OCI-LY3 (cell line): Measurements from ENCODE around the gene ANAPC10.
"Not testable (repeated sequence)": the region's sequence is repeated elsewhere in the genome, so short reads cannot be mapped to it uniquely, and the experiment has no call there.

ENCODE experiments used
- H2AFZ ChIP-seq: fragments of 200-600, 300-600 bp; shearing (Covaris generic); 2 replicates; pipeline ENCODE4 v1.6.0; 2014; ENCODE audit warnings: antibody characterized with exemption, low read depth, low read length
- H3K27ac ChIP-seq: fragments of 200-600, 300-600 bp; sonication (generic); 2 replicates; pipeline ENCODE4 v1.5.1; 2014; ENCODE audit warnings: mild to moderate bottlenecking, low read length, moderate library complexity, mixed read lengths
- H3K27me3 ChIP-seq: fragments of 200-600, 300-600 bp; sonication (generic); 2 replicates; pipeline ENCODE4 v1.6.1; 2014; ENCODE audit warnings: low read depth, low read length, mixed read lengths
- H3K36me3 ChIP-seq: fragments of 200-600, 300-600 bp; sonication (generic); replicated peaks from 2 replicates; pipeline ENCODE3; 2014; ENCODE audit warnings: low read depth, low read length, mixed read lengths
- H3K4me1 ChIP-seq: fragments of 300-600, 200-600 bp; sonication (generic); 2 replicates; pipeline ENCODE4 v1.6.1; 2014; ENCODE audit warnings: low read length, mixed read lengths
- H3K4me2 ChIP-seq: fragments of 200-600, 300-600 bp; sonication (generic); 2 replicates; pipeline ENCODE4 v1.6.1; 2014; ENCODE audit warnings: low read length, mixed read lengths
- H3K4me3 ChIP-seq: fragments of 300-600, 200-600 bp; sonication (generic); 2 replicates; pipeline ENCODE4 v1.5.1; 2014; ENCODE audit warnings: antibody characterized with exemption, mild to moderate bottlenecking, low read length, moderate library complexity
- H3K79me2 ChIP-seq: fragments of 300-600, 200-600 bp; shearing (Covaris generic); 2 replicates; pipeline ENCODE4 v1.6.1; 2014; ENCODE audit warnings: mild to moderate bottlenecking, low read length, mixed read lengths
- H3K9ac ChIP-seq: fragments of 300-600, 200-600 bp; shearing (Covaris generic); 2 replicates; pipeline ENCODE4 v1.6.0; 2014; ENCODE audit warnings: mild to moderate bottlenecking, low read length, moderate library complexity
- H3K9me3 ChIP-seq: fragments of 200-600, 300-600 bp; shearing (Covaris generic); 2 replicates; pipeline ENCODE4 v1.6.1; 2014; ENCODE audit warnings: low read length, mixed read lengths; ENCODE audit not compliant: insufficient read depth
- H4K20me1 ChIP-seq: fragments of 200-600, 300-600 bp; sonication (generic); 2 replicates; pipeline ENCODE4 v1.6.1; 2016; ENCODE audit warnings: low read length, mixed read lengths; ENCODE audit not compliant: insufficient read depth
- CTCF ChIP-seq: fragments of 200-600, 300-600 bp; sonication (generic); IDR thresholded peaks from 2 replicates; pipeline ENCODE4 v1.5.1; 2014; ENCODE audit warnings: antibody characterized with exemption, low read length, low read depth
- EZH2phosphoT487 ChIP-seq: fragments of 200-600 bp; shearing (Covaris generic); IDR thresholded peaks from 2 replicates; pipeline ENCODE4 v1.6.1; 2018; ENCODE audit warnings: antibody characterized with exemption, mixed run types, low read depth

Gene ANAPC10

GRCh38 chr4:145011636-145012035 lies 86.4 kb downstream of the ANAPC10 start:
- no peak for TF ChIP-seq CTCF
- no peak for TF ChIP-seq EZH2phosphoT487
- H3K27me3 ChIP-seq: no peaks in the 10 kb centered on the region
- H3K27ac ChIP-seq: no peak overlapping the region
- peaks cover 7% of the 10 kb centered on the region; the same call in 1 of the 2 replicates for H3K4me1 ChIP-seq
- no peak overlapping the region for H3K4me2 ChIP-seq
- no peak overlapping the region for H2AFZ ChIP-seq
- no peaks in the 10 kb centered on the region for H3K36me3 ChIP-seq
- peaks cover 11% of the 10 kb centered on the region for H3K79me2 ChIP-seq
- H3K9ac ChIP-seq: no peak overlapping the region
- H3K9me3 ChIP-seq: no peaks in the 10 kb centered on the region
- no peak overlapping the region for H3K4me3 ChIP-seq
- H4K20me1 ChIP-seq: peaks cover 2% of the 10 kb centered on the region; the same call in 1 of the 2 replicates

- H3K27ac ChIP-seq, H2AFZ ChIP-seq, H3K9me3 ChIP-seq, H3K4me2 ChIP-seq, H3K4me3 ChIP-seq, H4K20me1 ChIP-seq, H3K4me1 ChIP-seq, H3K9ac ChIP-seq, H3K27me3 ChIP-seq, H3K36me3 ChIP-seq: not testable (repeated sequence)
- peaks cover 12% of the 10 kb centered on the region for H3K79me2 ChIP-seq
Measured at GRCh38 chr4:145010315-145010714, 87.7 kb downstream of the ANAPC10 start.

GRCh38 chr4:145003675-145004074 lies 94.3 kb downstream of the ANAPC10 start:
- Histone ChIP-seq H3K79me2 (peaks cover 5% of the 10 kb centered on the region), H3K4me1 (no peaks in the 10 kb centered on the region), H3K4me3 (no peak overlapping the region), H3K27me3 (no peaks in the 10 kb centered on the region), H4K20me1 (peaks cover 3% of the 10 kb centered on the region; the same call in 1 of the 2 replicates), H3K9me3 (no peaks in the 10 kb centered on the region; the same call in 1 of the 2 replicates), H3K9ac (no peak overlapping the region), H2AFZ (no peak overlapping the region), H3K4me2 (no peak overlapping the region), H3K27ac (no peak overlapping the region), H3K36me3 (peaks cover 12% of the 10 kb centered on the region)
- TF ChIP-seq EZH2phosphoT487: no peak
- no peak for TF ChIP-seq CTCF

GRCh38 chr4:145001635-145002034 lies 96.4 kb downstream of the ANAPC10 start:
- H3K9me3 ChIP-seq: no peaks in the 10 kb centered on the region; the same call in 1 of the 2 replicates
- H3K79me2 ChIP-seq: peaks cover 1% of the 10 kb centered on the region
- no peak overlapping the region for H3K4me3 ChIP-seq
- no peak overlapping the region for H3K4me2 ChIP-seq
- no peak overlapping the region for H2AFZ ChIP-seq
- H3K36me3 ChIP-seq: peaks cover 12% of the 10 kb centered on the region
- no peaks in the 10 kb centered on the region for H3K27me3 ChIP-seq
- no peak overlapping the region for H3K9ac ChIP-seq
- no peak for TF ChIP-seq EZH2phosphoT487
- TF ChIP-seq CTCF: no peak
- no peak overlapping the region for H3K27ac ChIP-seq
- H3K4me1 ChIP-seq: no peaks in the 10 kb centered on the region
- peaks cover under 1% of the 10 kb centered on the region; the same call in 1 of the 2 replicates for H4K20me1 ChIP-seq

- H3K4me3 ChIP-seq, H4K20me1 ChIP-seq, H3K4me1 ChIP-seq, H3K79me2 ChIP-seq, H3K27me3 ChIP-seq, H3K27ac ChIP-seq, H3K9ac ChIP-seq, H3K9me3 ChIP-seq, H3K4me2 ChIP-seq, H2AFZ ChIP-seq: not testable (repeated sequence)
- H3K36me3 ChIP-seq: peaks cover 12% of the 10 kb centered on the region
Measured at GRCh38 chr4:145000656-145001055, 97.3 kb downstream of the ANAPC10 start.
